Measurements from ENCODE around the gene TNFSF11. TPM values are rescaled to one million over a fixed set of nuclear protein-coding genes. Genes with fewer than 3 reads are reported as not detected.

The TNFSF11 gene, protein sequence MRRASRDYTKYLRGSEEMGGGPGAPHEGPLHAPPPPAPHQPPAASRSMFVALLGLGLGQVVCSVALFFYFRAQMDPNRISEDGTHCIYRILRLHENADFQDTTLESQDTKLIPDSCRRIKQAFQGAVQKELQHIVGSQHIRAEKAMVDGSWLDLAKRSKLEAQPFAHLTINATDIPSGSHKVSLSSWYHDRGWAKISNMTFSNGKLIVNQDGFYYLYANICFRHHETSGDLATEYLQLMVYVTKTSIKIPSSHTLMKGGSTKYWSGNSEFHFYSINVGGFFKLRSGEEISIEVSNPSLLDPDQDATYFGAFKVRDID
- total RNA-seq (not detected in 2 replicates), polyA plus RNA-seq (not detected in 2 replicates), polyA minus RNA-seq (not detected in 2 replicates), Bru-seq, nascent RNA (percentile 2 among the genes with signal in this experiment), BruChase-seq, experiment 1, labeled RNA remaining after a 6-hour chase (percentile 10 among the genes with signal in this experiment), BruChase-seq, experiment 2, labeled RNA remaining after a 2-hour chase (percentile 9 among the genes with signal in this experiment)
- polyA plus RNA-seq (2011; cell fraction: cytosol; rRNA removed), result not detected in 2 replicates
- polyA plus RNA-seq (2011; cell fraction: nucleus; rRNA removed), result not detected in 2 replicates
- polyA plus RNA-seq (2012), result not detected in 2 replicates
- not detected for polyA minus RNA-seq (2011; cell fraction: cytosol; rRNA and poly(A)+ RNA removed)
- not detected in 2 replicates for polyA minus RNA-seq (2011; cell fraction: nucleus; rRNA and poly(A)+ RNA removed)
- long read RNA-seq, result 0 reads

DNA sequence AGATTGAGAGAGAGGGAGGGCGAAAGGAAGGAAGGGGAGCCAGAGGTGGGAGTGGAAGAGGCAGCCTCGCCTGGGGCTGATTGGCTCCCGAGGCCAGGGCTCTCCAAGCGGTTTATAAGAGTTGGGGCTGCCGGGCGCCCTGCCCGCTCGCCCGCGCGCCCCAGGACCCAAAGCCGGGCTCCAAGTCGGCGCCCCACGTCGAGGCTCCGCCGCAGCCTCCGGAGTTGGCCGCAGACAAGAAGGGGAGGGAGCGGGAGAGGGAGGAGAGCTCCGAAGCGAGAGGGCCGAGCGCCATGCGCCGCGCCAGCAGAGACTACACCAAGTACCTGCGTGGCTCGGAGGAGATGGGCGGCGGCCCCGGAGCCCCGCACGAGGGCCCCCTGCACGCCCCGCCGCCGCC, at the start of gene TNFSF11:
Gene TNFSF11, plus strand, starts transcription at position 142 of the 400 bp plus-strand sequence. Its CDS starts 152 bp downstream, at position 294.
- H3K36me3 ChIP-seq (ENCODE audit: control insufficient read depth in 2 of 2, extremely low read depth in 1 of 2, insufficient read depth in 2 of 2, low read length in 2 of 2), result no peaks in the 10 kb centered on the region
- H3K9ac ChIP-seq (replicated peaks; ENCODE audit: extremely low read depth, insufficient read depth, low read length), result no peak within 1 kb of the TSS
- dilution Hi-C loops (cut with MboI; ENCODE audit: extremely low pct_ligation_motif_present, low sequenced_read_pairs), result no loop called here
- H3K79me2 ChIP-seq (ENCODE audit: control insufficient read depth, insufficient read depth, low read length), result no peaks in the 10 kb centered on the region
- TF ChIP-seq GATA2 (IDR thresholded peaks at IDR 0.05; ENCODE audit: insufficient read depth, insufficient read length, low read depth, low read length), result no peak
- no peak for TF ChIP-seq FOS (IDR thresholded peaks at IDR 0.05; ENCODE audit: borderline replicate concordance, insufficient read depth, low read length)
- no peak for TF ChIP-seq EZH2 (IDR thresholded peaks at IDR 0.05; ENCODE audit: borderline replicate concordance, low read depth, low read length, severe bottlenecking)
- TF ChIP-seq JUN (IDR thresholded peaks at IDR 0.05; ENCODE audit: borderline replicate concordance, insufficient read depth, insufficient read length, low read depth), result no peak
- TF ChIP-seq, protein P1, sequence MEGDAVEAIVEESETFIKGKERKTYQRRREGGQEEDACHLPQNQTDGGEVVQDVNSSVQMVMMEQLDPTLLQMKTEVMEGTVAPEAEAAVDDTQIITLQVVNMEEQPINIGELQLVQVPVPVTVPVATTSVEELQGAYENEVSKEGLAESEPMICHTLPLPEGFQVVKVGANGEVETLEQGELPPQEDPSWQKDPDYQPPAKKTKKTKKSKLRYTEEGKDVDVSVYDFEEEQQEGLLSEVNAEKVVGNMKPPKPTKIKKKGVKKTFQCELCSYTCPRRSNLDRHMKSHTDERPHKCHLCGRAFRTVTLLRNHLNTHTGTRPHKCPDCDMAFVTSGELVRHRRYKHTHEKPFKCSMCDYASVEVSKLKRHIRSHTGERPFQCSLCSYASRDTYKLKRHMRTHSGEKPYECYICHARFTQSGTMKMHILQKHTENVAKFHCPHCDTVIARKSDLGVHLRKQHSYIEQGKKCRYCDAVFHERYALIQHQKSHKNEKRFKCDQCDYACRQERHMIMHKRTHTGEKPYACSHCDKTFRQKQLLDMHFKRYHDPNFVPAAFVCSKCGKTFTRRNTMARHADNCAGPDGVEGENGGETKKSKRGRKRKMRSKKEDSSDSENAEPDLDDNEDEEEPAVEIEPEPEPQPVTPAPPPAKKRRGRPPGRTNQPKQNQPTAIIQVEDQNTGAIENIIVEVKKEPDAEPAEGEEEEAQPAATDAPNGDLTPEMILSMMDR (IDR thresholded peaks at IDR 0.05; ENCODE audit: extremely low read depth in 1 of 2, insufficient read depth in 1 of 2, low read depth in 1 of 2, low read length in 2 of 2), result no peak
- no peak for TF ChIP-seq POLR2AphosphoS5 (IDR thresholded peaks at IDR 0.05; ENCODE audit: insufficient read depth, low read depth, low read length)
- TF ChIP-seq POLR2A (IDR thresholded peaks at IDR 0.05; ENCODE audit: low read depth, low read length), result no peak
- no peak for TF ChIP-seq MYC (IDR thresholded peaks at IDR 0.05; ENCODE audit: low read depth, low read length)
- TF ChIP-seq, protein P2, sequence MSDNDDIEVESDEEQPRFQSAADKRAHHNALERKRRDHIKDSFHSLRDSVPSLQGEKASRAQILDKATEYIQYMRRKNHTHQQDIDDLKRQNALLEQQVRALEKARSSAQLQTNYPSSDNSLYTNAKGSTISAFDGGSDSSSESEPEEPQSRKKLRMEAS (IDR thresholded peaks at IDR 0.05; ENCODE audit: insufficient read depth, insufficient read length), result no peak
- peaks cover 36 to 59% of the 10 kb centered on the region in 2 experiments for H3K27me3 ChIP-seq (ENCODE audit: control insufficient read depth in 2 of 2, insufficient read depth in 2 of 2, low read length in 2 of 2)
- FAIRE-seq, result no peak
- no peak within 1 kb of the TSS for H3K27ac ChIP-seq (ENCODE audit: insufficient read depth, low read depth, low read length)
- ChIA-PET CTCF (interaction anchor here (1.0 kb wide), 1 partner anchor 242 kb away, joined by 5 read pairs; no protein-coding TSS in a partner anchor), POLR2A (no interaction called here)
- H4K20me1 ChIP-seq (replicated peaks; ENCODE audit: control insufficient read depth, extremely low read depth, insufficient read depth, low read length), result no peaks in the 10 kb centered on the region
- BruUV-seq (replicated peaks), result no TSS peak
- no peak within 1 kb of the TSS for H3K4me3 ChIP-seq (replicated peaks in 1 of 3; ENCODE audit: insufficient read depth in 1 of 3, low read depth in 1 of 3, low read length in 3 of 3)
- no peaks in the 10 kb centered on the region for H3K4me1 ChIP-seq (ENCODE audit: control insufficient read depth, extremely low read depth, insufficient read depth, low read length)
- H2AFZ ChIP-seq (ENCODE audit: low read depth, low read length), result no peak within 1 kb of the TSS
- intact Hi-C loops (cut with micrococcal nuclease), result no loop called here
- no peaks in the 10 kb centered on the region for H3K9me3 ChIP-seq (replicated peaks; ENCODE audit: control insufficient read depth, insufficient read depth, low read length)
- H3K9me1 ChIP-seq (replicated peaks; ENCODE audit: control insufficient read depth, extremely low read depth, insufficient read depth, low read length), result no peaks in the 10 kb centered on the region
- no peak within 1 kb of the TSS for H3K4me2 ChIP-seq (ENCODE audit: insufficient read depth, low read length)
- DNase-seq (ENCODE audit: low read depth, low spot score), result no peak
